HG02759 (cell line): ENCODE results near the gene DDX51.

Source experiments
- ATAC-seq: cut with Tn5 transposase; IDR thresholded peaks from one replicate; pipeline ENCODE4 v1.9.1; 2021; ENCODE audit warnings: mild to moderate bottlenecking, moderate library complexity; ENCODE audit not compliant: unreplicated experiment

Gene DDX51

DNA sequence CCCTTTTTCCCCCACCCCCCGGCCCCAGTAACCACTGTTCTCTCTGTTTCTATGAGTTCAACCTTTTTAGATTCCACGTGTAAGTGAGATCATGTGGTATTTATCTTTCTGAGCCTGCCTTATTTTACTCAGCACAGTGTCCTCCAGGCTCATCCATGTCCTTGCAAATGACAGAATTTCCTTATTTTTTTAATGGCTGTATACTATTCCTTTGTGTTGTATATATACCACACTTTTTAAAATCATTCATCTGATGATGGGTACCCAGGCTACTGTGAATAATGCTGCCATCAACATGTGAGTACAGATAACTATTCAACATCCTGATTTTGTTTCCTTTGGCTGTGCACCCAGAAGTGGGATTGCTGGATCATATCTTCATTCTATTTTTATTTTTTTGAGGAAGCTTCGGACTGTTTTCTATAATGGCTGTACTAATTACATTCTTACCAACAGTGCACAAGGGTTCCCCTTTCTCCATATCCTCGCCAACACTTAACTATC is 54.7 kb downstream of the DDX51 start:
- no peak for ATAC-seq
